ENCODE results near the gene NAA10.

- TF ChIP-seq CTCF (IDR thresholded peaks at IDR 0.05), result no peak
- TF ChIP-seq POLR2A (IDR thresholded peaks at IDR 0.05), result no peak
Observed at GRCh38 chrX:153970357-153971123, 35.7 kb upstream of the NAA10 start.

Measured in body of pancreas (tissue), 4 donors.